ENCODE data around the gene DNAJC16.
"Not testable (repeated sequence)": the region's sequence is repeated elsewhere in the genome, so short reads cannot be mapped to it uniquely, and the experiment has no call there.

The DNAJC16 gene

DNA sequence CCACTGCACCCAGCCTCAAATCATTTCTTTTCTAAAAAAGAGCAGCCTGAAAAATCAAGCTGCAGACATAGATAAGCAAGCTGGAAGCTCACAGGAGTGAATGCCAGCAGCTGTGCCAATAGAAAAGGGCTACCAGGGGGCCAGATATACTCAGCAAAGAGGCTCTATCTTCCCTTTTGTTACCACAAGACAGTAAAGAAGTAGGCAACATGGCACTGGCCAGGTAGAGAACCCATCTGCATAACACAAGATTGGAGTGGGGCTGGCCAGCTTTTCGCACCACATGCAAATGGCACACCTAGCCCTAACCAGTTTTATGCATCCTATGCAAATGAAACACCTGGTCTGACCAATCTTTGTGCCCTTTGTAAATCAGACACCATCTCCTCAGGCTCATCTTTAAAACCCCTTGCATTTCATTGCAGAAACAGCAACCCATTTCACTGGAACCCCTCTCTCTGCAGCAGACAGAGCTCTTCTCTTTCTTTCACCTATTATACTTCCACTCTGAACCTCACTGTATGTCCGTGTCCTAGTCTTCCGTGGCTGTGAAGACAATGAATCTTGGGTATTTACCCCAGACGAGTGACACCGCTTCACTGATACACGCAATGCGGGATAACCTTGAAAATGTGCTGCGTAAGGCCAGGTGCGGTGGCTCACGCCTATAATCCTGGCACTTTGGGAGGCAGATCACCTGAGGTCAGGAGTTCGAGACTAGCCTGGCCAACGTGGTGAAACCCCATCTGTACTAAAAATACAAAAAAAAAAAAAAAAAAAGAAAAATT is 17.8 kb upstream of the DNAJC16 start:
- no peak for DNase-seq

DNA sequence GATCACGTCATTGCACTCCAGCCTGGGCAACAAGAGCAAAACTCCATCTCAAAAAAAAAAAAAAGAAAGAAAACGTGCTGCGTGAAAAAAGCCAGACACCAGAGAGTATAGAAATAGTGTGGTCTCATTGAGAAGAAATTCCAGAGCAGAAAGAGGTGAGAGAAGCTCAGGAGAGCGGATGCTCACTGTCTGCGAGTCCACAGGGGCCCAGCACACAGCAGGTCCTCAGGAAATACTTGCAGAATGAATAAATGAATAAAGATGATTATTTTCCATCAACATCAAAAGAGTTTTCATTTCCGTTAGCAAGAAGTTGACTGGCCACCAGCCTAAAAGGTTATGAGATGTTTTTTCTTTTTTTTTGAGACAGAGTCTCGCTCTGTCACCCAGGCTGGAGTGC is 17.1 kb upstream of the DNAJC16 start:
- DNase-seq = no peak

DNA sequence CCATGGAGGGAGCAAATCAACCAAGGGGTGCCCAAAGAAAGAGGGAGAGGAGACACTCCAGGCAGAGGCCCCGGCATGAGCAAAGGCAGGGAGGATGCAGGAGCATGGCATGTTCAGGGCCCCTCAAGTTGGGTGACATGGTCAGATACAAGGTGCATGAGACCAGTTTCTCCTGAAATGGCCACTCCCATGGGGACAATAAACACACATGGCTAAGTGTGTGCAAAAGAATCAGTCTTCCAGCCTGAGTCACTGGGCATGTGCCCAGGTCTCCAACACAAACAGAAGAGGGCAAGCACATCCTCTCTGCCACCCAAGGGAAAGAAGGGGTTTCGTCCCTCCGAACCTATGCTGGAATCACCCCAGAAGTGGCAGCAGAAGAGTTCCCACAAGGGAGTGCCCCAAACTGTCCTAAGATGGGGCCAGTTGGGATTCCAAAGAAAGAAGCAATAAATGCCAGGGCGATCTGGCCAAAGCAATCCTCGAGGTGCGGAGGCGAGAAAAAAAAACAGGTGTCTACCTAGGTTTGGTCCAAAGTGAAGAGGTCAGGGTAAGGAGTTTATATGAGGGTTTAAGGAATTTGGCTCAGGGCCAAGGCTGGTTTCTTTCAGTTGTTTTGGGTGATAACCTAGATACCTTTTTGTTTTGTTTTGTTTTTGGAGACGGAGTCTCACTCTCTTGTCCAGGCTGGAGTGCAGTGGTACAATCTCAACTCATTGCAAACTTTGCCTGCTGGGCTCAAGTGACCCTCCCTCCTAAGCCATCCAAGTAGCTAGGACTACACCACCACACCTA is 15.8 kb upstream of the DNAJC16 start:
- DNase-seq = no peak

DNA sequence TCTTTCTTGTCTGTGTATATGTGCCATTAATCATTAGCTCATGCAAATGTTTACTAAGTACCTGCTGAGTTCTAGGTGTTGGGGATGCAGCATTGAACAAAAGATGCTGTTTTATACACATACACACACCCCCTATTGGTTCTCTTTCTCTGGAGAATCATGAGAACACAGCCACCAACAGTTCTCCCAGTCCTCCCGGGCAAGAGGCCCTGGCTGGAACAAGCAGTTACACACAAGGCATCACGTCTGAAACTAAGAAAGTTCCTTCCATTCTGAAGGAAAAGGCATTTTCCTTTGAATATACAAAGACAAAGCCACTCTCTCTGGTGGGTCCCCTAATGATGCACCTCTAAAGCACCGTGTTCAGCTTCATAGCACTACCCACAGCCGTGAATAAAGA is 13.5 kb upstream of the DNAJC16 start:
- no peak for DNase-seq

DNA sequence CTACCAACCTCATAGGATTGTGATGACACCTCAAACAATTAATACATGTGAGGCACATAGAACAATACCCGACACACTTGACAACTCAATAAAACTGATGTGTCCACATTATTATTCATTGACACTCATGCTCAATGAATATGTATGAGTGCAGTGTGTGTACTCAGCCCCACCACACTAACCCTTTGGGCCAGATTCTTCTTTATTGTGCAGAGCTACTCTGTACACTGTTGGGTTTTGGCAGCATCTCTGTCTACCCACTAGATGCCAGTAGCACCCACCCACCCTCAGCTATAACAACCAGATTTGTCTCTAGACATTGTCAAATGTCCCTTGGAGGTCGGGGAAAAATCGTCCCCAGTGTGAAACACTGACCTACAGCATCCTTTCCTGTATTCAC is 12.7 kb upstream of the DNAJC16 start:
- no peak for DNase-seq

DNA sequence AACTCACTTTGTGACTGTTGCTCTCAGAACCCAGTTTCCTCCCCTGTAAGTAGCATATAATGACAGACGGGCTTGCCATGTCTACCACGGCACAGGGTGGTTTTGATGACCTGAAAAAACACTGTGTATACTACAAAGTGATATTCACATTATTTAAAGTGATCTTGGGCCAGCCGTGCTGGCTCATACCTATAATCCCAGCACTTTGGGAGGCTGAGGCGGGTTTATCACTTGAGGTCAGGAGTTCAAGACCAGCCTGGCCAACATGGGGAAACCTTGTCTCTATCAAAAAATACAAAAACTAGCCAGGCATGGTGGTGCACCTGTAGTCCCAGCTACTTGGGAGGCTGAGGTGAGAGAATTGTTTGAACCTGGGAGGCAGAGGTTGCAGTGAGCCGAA is 12.1 kb upstream of the DNAJC16 start:
- not testable (repeated sequence) for DNase-seq

DNA sequence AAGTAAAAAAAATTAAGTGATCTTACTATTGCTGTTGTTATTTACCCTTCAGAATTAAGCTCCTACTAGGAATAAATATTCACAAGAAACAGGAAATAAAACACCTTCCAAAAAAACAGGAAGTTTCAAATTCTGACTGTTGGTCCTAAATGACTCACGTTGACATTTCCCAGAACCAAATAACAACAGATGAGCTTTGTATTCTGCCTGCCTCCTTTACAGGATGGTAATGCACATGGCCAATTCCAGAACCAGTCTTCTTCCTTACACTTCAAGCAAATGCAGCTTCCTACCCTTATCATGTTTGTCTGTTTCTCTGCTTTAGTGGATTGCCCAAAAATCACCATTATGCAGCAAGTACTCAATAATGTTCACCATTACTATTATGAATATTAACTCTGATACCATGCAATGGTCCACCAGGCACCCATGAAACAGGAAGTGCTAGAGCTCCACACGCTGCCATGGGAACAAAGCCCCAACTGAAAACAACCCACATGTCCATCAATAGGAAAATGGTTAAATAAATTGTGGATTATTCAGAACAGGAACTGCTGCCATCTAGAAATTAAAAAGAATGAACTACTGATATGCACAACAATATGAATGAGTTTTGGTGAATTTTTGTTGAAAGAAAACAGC is 11.5 kb upstream of the DNAJC16 start:
- no peak for DNase-seq

DNA sequence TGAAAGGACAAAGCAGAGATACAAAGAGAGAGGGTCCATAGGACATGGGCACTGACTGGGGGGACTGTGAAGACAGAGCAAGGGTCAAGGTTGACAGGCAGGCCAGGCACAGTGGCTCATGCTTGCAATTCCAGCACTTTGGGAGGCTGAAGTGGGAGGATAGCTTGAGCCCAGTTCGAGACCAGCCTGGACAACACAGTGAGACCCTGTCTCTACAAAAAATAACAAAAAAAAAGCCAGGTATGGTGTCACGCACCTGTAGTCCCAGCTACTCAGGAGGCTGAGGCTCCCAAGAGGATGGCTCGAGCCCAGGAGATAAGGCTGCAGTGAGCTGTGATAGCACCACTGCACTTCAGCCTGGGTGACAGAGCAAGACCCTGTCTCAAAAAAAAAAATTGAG is 7.0 kb upstream of the DNAJC16 start:
- no peak for DNase-seq

DNA sequence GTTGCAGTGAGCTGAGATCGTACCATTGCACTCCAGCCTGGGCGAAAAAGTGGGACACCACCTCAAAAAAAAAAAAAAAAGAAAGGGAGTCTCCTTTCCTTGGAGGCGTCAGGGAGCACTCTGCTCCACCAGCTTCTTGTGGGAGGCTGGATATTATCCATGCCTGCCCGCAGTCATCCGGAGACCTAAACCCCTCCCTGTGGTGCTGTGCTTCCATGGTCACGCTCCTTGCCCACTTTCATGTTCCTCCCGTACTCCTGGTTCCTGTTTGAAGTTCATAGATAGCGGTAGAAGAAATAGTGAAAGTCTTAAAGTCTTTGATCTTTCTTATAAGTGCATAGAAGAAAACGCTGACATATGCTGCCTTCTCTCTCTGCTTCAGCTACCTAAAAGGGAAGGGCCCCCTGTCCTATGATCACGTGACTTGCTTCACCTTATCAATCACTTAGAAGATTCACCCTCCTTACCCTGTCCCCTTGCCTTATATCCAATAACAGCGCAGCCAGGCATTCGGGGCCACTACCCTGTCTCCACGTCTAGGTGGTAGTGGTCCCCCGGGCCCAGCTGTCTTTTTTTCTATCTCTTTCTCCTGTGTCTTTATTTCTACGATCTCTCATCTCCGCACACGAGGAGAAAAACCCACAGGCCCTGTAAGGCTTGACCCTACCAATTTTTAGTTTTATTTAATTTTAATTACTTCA is 5.3 kb upstream of the DNAJC16 start:
- not testable (repeated sequence) for DNase-seq

DNA sequence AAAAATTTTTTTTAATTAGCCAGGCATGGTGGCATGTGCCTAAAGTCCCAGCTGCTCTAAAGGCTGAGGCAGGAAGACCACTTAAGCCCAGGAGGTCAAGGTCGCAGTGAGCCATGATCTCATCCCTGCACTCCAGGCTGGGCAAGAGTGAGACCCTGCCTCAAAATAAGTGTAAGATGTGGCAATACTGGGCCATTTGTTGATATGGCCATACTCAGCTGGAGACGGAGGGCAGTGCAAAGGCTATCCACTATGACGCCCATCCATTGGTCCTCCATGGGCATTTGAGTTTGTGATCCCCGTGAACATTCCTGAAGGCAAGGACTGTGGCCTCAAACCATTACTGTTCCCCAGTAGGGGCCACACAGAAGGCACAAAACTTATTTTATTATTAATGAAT is 4.1 kb upstream of the DNAJC16 start:
- no peak for DNase-seq

DNA sequence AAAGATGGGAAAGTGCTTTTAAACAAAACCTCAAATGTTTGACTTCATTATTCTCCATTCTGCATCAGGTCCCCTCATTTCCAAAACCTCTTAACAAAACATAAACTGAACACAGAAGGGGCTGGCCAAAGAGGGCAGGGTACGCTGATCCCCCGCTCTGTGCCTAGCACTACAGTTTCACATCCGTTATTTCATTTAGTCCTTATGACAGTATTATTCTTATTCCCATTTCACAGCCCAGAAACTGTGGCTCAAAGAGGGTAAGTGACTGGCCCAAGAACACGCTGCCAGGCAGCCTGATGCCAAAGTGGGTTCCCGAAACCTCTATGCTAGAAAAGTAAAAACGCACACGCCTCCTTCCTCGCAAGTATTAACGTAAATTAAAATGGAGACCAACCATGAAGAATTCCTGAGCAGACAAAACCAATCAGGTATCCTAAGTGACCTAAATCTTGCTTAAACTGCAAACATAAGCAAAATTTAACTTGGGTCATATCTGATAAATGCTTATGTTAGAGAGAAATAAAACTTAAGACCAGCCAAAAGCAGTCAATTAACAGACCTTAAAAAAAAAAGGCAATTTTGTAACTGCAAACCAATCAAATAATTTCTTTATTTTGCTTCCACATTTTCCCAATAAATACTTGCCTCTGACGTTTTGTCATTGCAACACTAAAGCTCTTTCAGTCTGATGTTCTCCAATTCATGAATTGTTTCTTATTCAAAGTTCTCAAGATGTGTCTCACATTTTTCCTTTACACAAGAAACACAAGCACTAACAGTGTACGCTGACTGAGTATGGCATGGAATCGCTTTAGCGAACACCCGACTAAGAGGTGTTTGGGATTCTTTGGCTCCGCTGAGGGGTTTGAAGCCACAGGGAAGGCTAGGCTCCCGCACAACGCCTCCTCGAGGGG is 3.3 kb upstream of the DNAJC16 start:
- no peak for DNase-seq

DNA sequence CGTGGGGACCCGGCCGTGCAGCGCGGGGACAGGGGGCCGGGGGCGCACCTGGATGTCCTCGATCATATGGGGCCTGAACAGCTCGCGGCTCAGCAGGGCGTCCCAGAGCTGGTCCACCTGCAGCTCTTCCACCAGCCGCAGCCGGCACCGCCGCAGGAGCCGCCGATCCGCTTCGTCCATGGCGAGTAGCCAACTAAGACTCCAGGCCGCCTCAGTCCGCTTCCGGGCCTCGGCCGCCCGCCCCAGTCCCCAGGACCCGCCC is 2.7 kb upstream of the DNAJC16 start, which contains the start of gene CASP9:
Gene CASP9, minus strand, starts transcription at position 195 of the 262 bp plus-strand sequence. Its CDS starts 15 bp downstream, at position 180.
- no peak for DNase-seq

DNA sequence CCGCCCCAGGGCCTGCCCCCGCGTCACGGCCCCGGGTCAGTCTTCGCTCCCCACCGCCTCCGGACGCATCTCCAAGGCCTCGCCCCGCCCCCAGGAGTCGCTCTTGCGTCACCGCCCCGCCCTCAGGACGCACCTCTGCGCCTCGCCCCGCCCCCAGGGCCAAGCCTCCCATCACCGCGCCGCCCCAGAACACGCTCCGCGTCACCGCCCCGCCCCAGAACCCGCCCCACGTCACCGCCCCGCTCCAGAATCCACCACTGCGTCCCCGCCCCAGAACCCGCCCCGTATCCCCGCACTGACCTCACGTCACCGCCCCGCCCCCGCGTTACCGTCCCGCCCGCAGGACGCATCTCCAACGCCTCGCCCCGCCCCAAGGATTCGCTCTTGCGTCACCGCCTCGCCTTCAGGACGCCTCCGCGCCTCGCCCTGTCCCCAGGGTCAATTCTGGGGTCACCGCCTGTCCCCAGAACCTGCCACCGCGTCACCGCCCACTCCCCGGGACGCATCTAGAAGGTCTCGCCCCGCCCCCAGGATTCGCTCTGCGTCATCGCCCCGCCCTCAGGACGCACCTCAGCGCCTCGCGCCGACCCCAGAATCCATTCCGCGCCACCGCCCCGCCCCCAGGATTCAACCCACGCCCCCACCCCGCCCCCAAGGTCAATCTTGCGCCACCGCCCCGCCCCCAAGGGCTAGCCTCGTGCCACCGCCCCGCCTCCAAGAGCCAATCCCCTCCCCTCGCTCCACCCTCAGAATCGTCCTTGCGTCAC is 2.2 kb upstream of the DNAJC16 start:
- peak; percentile 98 for DNase-seq

DNA sequence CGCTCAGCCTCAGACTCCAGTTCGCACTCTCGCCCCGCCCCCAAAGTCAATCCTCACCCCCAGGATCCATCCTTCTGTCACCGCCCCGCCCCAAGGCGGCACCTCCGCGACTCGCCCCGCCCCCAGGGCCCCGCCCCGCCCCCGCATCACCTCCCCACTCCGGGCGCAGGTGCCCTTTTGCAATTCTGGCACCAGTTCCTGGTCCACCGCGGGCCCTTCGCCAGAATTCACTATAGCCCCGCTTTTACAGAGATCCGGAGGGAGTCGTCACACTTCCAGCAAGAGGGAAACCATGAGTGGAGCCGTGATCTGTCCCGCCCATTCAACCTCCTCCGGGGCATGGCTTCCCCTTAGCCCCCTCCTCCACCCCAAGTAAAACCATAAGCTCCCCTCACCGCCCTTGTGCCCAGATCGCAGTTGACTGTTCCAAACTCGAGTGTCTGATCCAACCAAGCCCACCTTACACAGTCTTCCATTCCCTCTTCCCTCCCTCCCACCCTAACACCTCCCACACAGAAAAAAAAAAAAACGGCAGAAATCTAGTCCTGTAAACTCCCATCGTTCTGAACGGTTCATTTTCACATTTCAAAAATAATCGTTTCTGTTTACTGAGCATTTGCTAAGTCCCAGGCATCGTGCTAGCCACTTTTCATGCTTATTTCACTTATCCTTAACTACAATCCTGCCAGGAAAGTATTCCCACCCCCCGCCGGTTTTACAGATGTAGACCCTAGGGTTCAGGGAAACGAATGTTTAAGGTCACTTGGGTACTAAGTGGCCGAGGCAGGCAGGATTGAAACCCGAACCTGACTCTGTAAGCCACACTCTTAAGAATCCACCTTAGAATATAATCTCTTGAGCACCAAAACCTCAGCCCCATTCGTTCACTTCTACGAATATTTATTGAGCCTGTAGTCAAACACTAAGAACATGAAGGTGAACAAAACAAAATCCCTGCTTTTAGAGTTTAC is 1.3 kb upstream of the DNAJC16 start:
- no peak for DNase-seq

DNA sequence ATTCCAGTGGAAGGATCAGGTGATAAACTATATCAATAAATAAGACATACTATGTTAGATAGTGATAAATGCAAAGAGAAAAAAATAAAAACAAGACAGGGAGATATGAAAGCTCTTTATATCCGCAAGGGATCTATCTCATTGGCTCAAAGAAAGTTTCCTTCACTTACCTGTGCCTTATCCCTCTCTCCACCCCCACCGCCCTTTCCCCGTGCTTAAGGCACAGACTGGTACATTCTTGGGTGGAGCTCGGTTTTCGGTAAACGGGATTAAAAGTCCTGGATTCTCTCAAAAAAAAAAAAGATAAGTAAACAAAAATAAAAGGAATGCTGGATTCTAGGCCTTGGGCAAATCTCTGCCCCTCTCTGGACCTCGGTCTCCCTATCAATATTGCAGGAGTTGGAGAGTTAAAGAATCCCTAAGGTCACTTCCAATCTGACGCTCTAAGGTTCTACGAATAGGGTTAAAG is 593 bp upstream of the DNAJC16 start:
- DNase-seq = no peak

DNA sequence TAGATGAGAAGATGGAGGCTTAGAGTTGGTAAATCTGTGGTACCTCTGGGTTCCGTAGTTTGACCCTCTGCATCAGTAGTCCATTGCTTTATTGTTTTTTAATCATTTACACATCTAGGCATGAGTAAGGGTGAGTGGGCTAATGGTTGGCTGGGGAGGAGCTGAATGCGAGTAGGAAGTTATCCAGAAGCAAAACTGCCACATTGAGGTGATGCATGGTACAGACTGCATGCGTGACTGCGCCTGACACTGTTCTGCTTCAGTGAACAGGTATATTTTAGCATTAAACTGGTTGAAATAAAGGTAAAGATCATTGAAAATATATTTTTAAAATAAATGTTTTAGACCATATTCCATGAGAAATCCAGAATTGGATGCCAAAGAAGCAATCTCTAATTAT is 4.4 kb downstream of the DNAJC16 start:
- DNase-seq = no peak

DNA sequence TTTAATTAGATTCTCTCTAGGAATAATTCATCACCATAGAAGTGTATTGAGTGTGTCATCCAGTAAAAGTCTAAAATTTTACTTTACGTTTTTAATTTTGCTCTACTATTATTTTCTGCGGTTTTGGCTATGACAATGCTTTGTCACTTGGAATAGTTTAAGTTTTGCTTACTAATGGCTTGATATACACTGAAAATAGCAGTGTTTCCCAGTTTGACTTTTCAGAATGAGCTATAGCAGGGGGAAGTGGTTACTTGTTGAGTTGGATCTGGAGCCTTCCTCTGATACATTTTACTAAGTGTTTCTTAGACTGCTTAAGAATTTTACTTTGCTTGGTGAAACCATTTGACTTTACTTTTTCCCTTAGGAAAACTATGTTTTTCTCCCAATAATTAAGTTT is 5.0 kb downstream of the DNAJC16 start:
- no peak for DNase-seq

DNA sequence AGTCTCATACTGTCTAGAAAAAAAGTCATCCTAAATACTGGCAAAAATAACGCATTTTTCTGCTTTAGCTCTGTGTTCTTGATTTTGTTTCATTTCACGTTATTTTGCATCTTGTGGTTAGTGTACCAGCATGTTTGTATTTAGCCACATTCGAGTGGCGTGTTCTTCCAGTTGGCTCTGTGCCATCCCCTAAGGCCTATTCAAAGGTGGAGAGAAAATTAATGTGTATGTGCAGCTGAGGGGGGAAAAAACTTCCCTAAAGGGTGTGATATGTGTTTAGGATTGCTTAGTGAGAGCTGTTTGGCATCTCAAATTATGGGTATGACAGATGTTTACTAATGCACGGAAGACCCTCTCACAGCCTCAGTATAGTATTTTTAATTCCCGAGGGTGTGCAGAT is 12.1 kb downstream of the DNAJC16 start:
- DNase-seq = peak; percentile 8

DNA sequence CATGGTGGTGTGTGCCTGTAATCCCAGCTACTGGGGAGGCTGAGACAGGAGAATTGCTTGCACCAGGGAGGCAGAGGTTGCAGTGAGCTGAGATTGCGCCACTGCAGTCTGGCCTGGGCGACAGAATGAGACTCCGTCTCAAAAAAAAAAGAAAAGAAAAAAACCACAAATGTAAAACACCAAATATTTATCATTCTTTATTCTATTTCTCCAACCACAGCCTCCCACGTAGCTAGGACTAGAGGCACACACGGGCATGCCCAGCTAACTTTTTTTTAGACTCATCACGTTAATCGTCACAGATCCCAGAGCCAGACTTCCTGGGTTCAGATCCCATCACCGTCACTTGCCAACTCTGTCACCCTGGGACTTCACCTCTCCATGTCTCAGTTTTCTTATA is 13.5 kb downstream of the DNAJC16 start:
- no peak for DNase-seq

DNA sequence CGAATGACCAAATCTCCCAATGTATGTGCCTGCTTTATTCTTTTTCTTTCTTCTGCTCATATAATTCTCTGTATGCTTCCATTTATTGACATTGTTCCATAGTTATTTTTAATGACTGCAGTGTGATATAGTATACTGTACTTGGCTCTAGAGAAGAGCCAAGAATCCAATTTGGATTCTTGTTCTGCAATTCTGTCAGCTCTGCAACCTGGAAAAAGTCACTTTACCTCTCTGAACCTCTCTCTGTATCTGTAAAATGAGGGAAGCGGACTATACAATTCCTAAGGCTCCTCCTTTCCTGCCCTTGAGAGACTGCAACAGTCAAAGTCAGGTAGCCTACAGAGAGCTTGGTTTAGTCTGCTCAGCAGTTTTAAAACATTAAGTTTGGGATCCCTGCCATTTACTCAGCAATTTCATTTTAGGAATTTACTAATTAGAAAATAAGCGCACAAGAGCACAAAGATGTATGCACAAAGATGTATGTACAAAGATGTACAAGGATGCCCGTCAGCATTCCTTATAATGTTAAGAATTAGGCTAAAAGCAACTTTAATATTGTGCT is 14.7 kb downstream of the DNAJC16 start:
- DNase-seq = no peak
